ENCODE results near the gene PTPN20. TPM values are rescaled to one million over a fixed set of nuclear protein-coding genes. Genes with fewer than 3 reads are reported as not detected.

Gene PTPN20
- total and polyA plus RNA-seq, 10 donors: 0.39 to 13.9 (median 2.8) TPM

DNA sequence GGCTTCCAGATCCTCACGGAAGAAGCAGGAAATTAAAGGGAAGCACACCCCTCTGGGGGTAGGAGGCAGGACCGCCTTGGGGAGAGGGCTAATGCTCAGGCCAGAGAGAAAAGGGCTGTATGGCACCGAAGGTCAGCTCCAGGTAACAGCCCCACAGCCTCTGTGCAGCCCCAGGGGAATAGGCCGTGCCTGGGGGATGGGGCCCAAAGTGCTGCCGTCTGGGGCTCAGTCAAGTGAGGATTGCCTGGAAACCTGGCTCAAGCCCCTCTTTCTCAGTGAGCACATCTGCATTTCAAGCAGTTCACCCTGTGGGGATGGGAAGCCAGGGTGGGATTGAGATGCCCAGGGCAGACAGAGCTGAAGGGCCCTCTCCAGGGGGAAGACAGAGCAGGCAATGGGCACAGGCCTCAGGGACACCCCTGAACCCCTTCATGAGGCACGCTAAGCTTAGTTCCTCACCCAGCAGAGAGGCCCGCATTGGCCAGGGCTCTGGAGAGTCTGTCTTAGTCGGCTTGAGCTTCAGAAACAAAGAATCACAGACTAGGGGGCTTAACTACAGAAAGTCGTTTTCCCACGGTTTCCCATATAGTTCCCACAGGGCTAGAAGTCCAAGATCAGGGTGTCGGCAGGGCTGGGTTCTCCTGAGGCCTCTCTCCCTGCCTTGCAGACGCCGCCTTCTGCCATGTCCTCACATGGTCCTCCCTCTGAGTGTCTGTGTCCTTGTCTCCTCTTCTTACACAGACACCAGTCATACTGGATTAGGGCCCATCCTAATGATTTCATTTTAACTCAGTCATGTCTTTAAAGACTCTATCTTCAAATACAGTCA, 118.2 kb downstream of the PTPN20 start:
- DNase-seq: peak; percentile 49
- H3K27me3 ChIP-seq (replicated peaks in 1 of 7): peaks cover 0 to 3% (median 0%) of the 10 kb centered on the region in 7 donors
- H3K9me3 ChIP-seq: no peaks in the 10 kb centered on the region
- H3K27ac ChIP-seq: no peak overlapping the region
- H3K36me3 ChIP-seq: no peaks in the 10 kb centered on the region
- TF ChIP-seq, protein P1, sequence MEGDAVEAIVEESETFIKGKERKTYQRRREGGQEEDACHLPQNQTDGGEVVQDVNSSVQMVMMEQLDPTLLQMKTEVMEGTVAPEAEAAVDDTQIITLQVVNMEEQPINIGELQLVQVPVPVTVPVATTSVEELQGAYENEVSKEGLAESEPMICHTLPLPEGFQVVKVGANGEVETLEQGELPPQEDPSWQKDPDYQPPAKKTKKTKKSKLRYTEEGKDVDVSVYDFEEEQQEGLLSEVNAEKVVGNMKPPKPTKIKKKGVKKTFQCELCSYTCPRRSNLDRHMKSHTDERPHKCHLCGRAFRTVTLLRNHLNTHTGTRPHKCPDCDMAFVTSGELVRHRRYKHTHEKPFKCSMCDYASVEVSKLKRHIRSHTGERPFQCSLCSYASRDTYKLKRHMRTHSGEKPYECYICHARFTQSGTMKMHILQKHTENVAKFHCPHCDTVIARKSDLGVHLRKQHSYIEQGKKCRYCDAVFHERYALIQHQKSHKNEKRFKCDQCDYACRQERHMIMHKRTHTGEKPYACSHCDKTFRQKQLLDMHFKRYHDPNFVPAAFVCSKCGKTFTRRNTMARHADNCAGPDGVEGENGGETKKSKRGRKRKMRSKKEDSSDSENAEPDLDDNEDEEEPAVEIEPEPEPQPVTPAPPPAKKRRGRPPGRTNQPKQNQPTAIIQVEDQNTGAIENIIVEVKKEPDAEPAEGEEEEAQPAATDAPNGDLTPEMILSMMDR (IDR thresholded peaks at IDR 0.05 in 8 of 11, conservative IDR thresholded peaks at IDR 0.05 in 3 of 11): no peak
- TF ChIP-seq POLR2A (IDR thresholded peaks at IDR 0.05): no peak
- no peak for TF ChIP-seq POLR2AphosphoS5 (IDR thresholded peaks at IDR 0.05)
- intact Hi-C loops (cut with DNase I; ENCODE audit: low total_unique reads): no loop called here
- 84 to 89% (median 85%) methylated on average over 13 of the region's 13 CpGs for WGBS, 5 donors
- no peak overlapping the region for H3K4me3 ChIP-seq
- H3K4me1 ChIP-seq: no peaks in the 10 kb centered on the region

DNA sequence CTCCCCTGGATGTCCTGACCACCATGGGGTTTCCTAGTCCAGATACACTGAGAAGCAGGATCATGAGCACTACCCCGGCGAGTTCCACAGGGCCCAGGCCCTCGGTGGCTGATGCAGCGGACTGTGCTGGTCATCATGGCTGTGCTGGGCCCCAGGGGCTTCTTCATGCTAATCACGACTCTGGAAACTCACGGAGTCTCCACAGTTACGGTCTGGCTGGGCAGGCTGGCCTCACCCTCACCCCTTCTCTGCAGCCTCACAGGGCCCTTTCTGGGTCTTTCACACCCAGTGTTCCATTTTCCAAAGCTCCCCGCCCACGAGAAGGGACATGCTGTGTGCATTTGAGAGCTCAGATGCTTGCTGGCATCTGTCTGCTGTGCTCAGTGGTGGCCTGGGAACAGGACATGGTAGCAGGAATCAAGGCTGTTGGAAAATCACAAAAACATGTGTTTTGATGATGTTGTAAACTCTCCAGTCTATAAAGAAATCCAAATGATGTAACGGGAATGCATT, 119.0 kb downstream of the PTPN20 start:
- no peak overlapping the region for H3K27ac ChIP-seq
- WGBS, 5 donors: 76 to 93% (median 92%) methylated on average over 6 to 10 of the region's 10 CpGs
- H3K4me3 ChIP-seq: no peak overlapping the region
- no peaks in the 10 kb centered on the region for H3K36me3 ChIP-seq
- peaks cover 0 to 3% (median 0%) of the 10 kb centered on the region in 7 donors for H3K27me3 ChIP-seq (replicated peaks in 1 of 7)
- TF ChIP-seq, protein P1 (IDR thresholded peaks at IDR 0.05 in 8 of 11, conservative IDR thresholded peaks at IDR 0.05 in 3 of 11): no peak
- TF ChIP-seq POLR2A (IDR thresholded peaks at IDR 0.05) (no peak), POLR2AphosphoS5 (IDR thresholded peaks at IDR 0.05) (no peak)
- intact Hi-C loops (cut with DNase I; ENCODE audit: low total_unique reads): no loop called here
- DNase-seq: peak; percentile 71
- no peaks in the 10 kb centered on the region for H3K9me3 ChIP-seq
- no peaks in the 10 kb centered on the region for H3K4me1 ChIP-seq

DNA sequence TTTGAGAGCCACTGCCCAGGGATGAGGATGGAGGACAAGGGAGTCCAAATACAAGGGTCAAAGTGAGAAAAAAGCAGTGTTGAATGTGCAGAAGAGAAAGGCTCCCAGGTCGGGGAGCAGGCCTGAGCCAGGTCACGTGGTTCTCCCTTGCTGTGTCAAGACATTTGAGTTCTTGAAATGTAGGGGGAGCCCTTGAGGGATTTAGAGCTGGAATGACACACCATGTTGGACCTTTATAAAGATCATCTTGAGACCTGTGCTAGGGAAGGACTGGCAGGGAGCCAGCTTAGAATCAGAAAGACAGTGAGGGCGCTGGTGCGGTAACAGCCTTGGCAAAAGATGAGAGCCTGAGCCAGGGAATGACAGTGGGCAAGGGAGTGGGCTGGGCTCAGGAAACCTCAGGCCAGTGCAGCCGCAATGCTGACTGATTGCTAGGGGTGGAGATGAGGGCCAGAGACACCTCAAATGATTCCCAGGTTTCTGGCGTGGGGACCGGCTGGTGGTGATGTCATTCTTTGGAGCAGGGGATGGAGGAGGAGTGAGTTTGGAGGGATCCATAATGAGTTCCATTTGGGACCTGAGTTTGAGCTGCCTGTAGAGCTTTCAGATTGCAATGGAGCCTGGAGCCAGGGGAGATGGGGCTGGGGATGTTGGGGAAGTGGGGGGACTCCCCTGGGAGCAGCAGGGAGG, 120.1 kb downstream of the PTPN20 start:
- Histone ChIP-seq H3K27ac (no peak overlapping the region), H3K9me3 (no peaks in the 10 kb centered on the region), H3K27me3 (replicated peaks in 1 of 7) (peaks cover 0 to 3% (median 0%) of the 10 kb centered on the region in 7 donors), H3K4me3 (no peak overlapping the region), H3K4me1 (no peaks in the 10 kb centered on the region), H3K36me3 (no peaks in the 10 kb centered on the region)
- intact Hi-C loops (cut with DNase I; ENCODE audit: low total_unique reads): no loop called here
- WGBS, 5 donors: 75 to 85% (median 82%) methylated on average over 7 of the region's 7 CpGs
- TF ChIP-seq, protein P1 (IDR thresholded peaks at IDR 0.05 in 8 of 11, conservative IDR thresholded peaks at IDR 0.05 in 3 of 11): no peak
- DNase-seq: peak; percentile 60

- Histone ChIP-seq H3K4me3 (no peak overlapping the region), H3K4me1 (no peaks in the 10 kb centered on the region), H3K27me3 (replicated peaks in 1 of 7) (no peaks in the 10 kb centered on the region), H3K36me3 (no peaks in the 10 kb centered on the region), H3K27ac (no peak overlapping the region), H3K9me3 (no peaks in the 10 kb centered on the region)
- peak; percentile 51 for DNase-seq
- 85 to 90% (median 89%) methylated on average over 5 to 7 of the region's 7 CpGs for WGBS, 5 donors
- intact Hi-C loops (cut with DNase I; ENCODE audit: low total_unique reads): no loop called here
- TF ChIP-seq, protein P1 (IDR thresholded peaks at IDR 0.05 in 8 of 11, conservative IDR thresholded peaks at IDR 0.05 in 3 of 11): no peak
Measured at GRCh38 chr10:47031901-47032465, 120.8 kb downstream of the PTPN20 start.
